Neuronal stem cell (in vitro differentiated cells): Measurements from ENCODE around the gene CMTM3. TPM values are rescaled to one million over a fixed set of nuclear protein-coding genes. Genes with fewer than 3 reads are reported as not detected.

ENCODE experiments used
- small RNA-seq: library from polyadenylated mRNA; stranded (forward); fragments of <200 nt; extraction: miRNeasy Mini kit (QIAGEN cat#:217004); gene quantifications from one replicate; pipeline ENCODE3, GENCODE V24; 2013; ENCODE audit not compliant: insufficient read depth

CMTM3 gene

Small RNA genes within 50 kb of the gene (small RNA-seq; reads per million reads assigned to genes)
- gene CKLF-CMTM1: not detected
